ENCODE data around the gene TM9SF4. TPM values are rescaled to one million over a fixed set of nuclear protein-coding genes. Genes with fewer than 3 reads are reported as not detected.

The TM9SF4 gene
- total RNA-seq, 2 experiments from 2014 or later, result 22.4 to 24.5 TPM

DNA sequence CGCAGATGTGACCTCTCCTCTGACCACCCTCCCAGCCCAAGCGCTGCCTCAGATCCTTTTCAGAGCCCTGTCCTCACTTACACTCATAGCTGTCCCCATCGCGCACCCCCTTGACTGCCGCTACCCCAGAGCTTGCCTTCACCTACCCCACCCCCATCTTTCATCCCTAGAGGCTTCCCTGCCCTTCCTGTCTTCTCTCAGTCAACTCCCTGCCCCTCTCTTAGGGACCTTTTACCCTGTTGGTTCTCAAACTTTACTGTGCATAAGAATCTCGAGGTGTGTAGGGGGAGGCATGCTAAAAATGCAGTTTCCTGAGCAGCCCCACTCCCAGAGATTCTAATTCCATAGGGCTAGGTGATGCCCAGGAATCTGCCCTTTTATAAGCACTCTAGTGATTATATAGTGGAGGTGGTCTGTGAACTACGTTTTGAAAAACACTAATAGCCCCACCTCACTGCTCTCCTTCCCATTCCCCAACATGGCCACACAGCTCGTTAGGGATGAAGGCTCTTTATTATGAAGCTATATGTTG, 725 bp downstream of the TM9SF4 start:
- Mint-ChIP-seq H3K36me3 (ENCODE audit: low read depth) (peaks cover 13% of the 10 kb centered on the region), H3K27me3 (no peaks in the 10 kb centered on the region), H3K4me3 (peak overlapping the region; percentile 92), H3K27ac (peak overlapping the region; percentile 93), H3K9me3 (no peaks in the 10 kb centered on the region), H3K4me1 (ENCODE audit: low read depth) (peaks cover 46% of the 10 kb centered on the region)
- TF ChIP-seq, protein P1, sequence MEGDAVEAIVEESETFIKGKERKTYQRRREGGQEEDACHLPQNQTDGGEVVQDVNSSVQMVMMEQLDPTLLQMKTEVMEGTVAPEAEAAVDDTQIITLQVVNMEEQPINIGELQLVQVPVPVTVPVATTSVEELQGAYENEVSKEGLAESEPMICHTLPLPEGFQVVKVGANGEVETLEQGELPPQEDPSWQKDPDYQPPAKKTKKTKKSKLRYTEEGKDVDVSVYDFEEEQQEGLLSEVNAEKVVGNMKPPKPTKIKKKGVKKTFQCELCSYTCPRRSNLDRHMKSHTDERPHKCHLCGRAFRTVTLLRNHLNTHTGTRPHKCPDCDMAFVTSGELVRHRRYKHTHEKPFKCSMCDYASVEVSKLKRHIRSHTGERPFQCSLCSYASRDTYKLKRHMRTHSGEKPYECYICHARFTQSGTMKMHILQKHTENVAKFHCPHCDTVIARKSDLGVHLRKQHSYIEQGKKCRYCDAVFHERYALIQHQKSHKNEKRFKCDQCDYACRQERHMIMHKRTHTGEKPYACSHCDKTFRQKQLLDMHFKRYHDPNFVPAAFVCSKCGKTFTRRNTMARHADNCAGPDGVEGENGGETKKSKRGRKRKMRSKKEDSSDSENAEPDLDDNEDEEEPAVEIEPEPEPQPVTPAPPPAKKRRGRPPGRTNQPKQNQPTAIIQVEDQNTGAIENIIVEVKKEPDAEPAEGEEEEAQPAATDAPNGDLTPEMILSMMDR (IDR thresholded peaks at IDR 0.05), result no peak
- peak in 1 of 14 experiments; percentile 7 for DNase-seq
- ChIA-PET CTCF (interaction anchor here (1.3 kb wide), 1 partner anchor 79 kb away, joined by 4 read pairs; no protein-coding TSS in a partner anchor), POLR2A (interaction anchor here (0.6 to 1.5 kb wide), 6 partner anchors 8 to 632 kb away, joined by 3 to 5 read pairs (median 4); no protein-coding TSS in a partner anchor)
- H3K9me3 ChIP-seq (ENCODE audit: control insufficient read depth in 1 of 2, insufficient read depth in 1 of 2, low read length in 2 of 2), result no peaks in the 10 kb centered on the region
- H3K27me3 ChIP-seq (ENCODE audit: control insufficient read depth in 1 of 2, insufficient read depth in 2 of 2, low read length in 2 of 2), result no peaks in the 10 kb centered on the region
- H3K27ac ChIP-seq (ENCODE audit: low read depth in 1 of 2, low read length in 2 of 2), result peak overlapping the region; percentile 100
- intact Hi-C loops (cut with DNase I, micrococcal nuclease), result loop anchor here in 1 of 2 experiments (10.0 kb wide), 1 partner anchor 1705 kb away; the partner anchor contains the start of gene CHMP4B
- peak overlapping the region; percentile 97 for H3K4me3 ChIP-seq (ENCODE audit: low read length)
- no peak for ATAC-seq (ENCODE audit: poor library complexity)
- peaks cover 28% of the 10 kb centered on the region for H3K4me1 ChIP-seq (ENCODE audit: insufficient read depth, low read length)
- peaks cover 4% of the 10 kb centered on the region for H3K36me3 ChIP-seq (ENCODE audit: insufficient read depth, low read length)

DNA sequence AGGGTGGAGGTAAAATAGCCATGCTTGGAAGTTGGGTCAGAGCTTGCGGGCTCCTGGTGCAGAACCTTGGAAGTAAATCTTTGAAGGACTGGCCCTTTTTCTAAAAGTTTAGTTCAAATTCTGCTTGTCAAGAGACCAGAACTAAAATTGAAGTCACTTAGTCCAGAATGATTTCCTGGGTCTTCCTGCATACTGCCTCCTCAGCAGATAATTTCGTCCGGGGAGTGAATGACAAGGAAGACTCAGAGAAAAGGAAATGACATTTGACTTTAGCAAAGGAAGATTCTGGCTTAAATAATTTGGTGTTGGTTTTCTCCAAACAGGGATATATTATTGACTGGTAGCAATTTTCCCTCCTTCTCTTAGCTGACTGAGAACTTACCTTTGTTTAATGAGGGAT, 1.2 kb downstream of the TM9SF4 start:
- H3K4me1 ChIP-seq (ENCODE audit: insufficient read depth, low read length), result peaks cover 28% of the 10 kb centered on the region
- no peak overlapping the region for H3K27ac ChIP-seq (ENCODE audit: low read depth in 1 of 2, low read length in 2 of 2)
- ATAC-seq (ENCODE audit: poor library complexity), result no peak
- peak overlapping the region; percentile 93 for H3K27ac Mint-ChIP-seq
- POLR2A ChIA-PET, result interaction anchor here (1.5 kb wide), 1 partner anchor 8 kb away, joined by 4 read pairs; no protein-coding TSS in a partner anchor
- peak overlapping the region; percentile 92 for H3K4me3 Mint-ChIP-seq
- peak overlapping the region; percentile 97 for H3K4me3 ChIP-seq (ENCODE audit: low read length)
- no peak for DNase-seq
- H3K27me3 ChIP-seq (ENCODE audit: control insufficient read depth in 1 of 2, insufficient read depth in 2 of 2, low read length in 2 of 2), result no peaks in the 10 kb centered on the region
- peaks cover 4% of the 10 kb centered on the region for H3K36me3 ChIP-seq (ENCODE audit: insufficient read depth, low read length)
- no peaks in the 10 kb centered on the region for H3K9me3 Mint-ChIP-seq
- H3K4me1 Mint-ChIP-seq (ENCODE audit: low read depth), result peaks cover 49% of the 10 kb centered on the region
- H3K27me3 Mint-ChIP-seq, result no peaks in the 10 kb centered on the region
- H3K36me3 Mint-ChIP-seq (ENCODE audit: low read depth), result peaks cover 17% of the 10 kb centered on the region
- intact Hi-C loops (cut with DNase I, micrococcal nuclease), result loop anchor here in 1 of 2 experiments (10.0 kb wide), 1 partner anchor 1704 kb away; the partner anchor contains the start of gene CHMP4B
- TF ChIP-seq, protein P1 (IDR thresholded peaks at IDR 0.05), result no peak
- CTCF ChIA-PET, result no interaction called here
- no peaks in the 10 kb centered on the region for H3K9me3 ChIP-seq (ENCODE audit: control insufficient read depth in 1 of 2, insufficient read depth in 1 of 2, low read length in 2 of 2)

DNA sequence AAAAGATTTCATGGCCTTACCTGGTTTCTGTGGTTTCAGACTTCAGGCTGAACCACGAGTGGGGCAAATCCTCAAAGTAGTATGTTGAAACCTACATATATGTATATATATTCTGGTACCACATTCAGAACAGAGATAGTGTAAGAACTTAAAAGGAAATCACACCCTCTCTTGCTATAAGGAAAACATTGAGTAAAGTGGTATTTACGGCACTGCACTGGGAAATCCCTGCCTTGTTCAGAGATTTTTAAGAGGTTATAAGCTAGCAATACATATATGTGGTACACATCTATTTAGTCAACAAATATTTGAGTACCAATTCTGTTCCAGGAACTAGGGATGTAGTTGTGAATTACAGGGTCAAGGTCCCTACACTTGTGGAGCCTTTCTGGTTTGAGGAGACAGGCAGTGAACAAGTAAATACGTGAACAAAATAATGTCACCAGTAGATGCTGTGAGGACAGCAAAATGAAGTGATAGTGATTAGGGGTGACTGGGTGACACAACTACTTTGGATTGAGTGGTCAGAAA, 1.7 kb downstream of the TM9SF4 start:
- no peaks in the 10 kb centered on the region for H3K27me3 ChIP-seq (ENCODE audit: control insufficient read depth in 1 of 2, insufficient read depth in 2 of 2, low read length in 2 of 2)
- H3K4me3 ChIP-seq (ENCODE audit: low read length), result no peak overlapping the region
- H3K27ac ChIP-seq (ENCODE audit: low read depth in 1 of 2, low read length in 2 of 2), result no peak overlapping the region
- peaks cover 52% of the 10 kb centered on the region for H3K4me1 Mint-ChIP-seq (ENCODE audit: low read depth)
- no peak for DNase-seq
- no peaks in the 10 kb centered on the region for H3K27me3 Mint-ChIP-seq
- H3K27ac Mint-ChIP-seq, result peak overlapping the region; percentile 93
- ChIA-PET POLR2A (no interaction called here), CTCF (no interaction called here)
- ATAC-seq (ENCODE audit: poor library complexity), result no peak
- intact Hi-C loops (cut with DNase I, micrococcal nuclease), result loop anchor here in 1 of 2 experiments (10.0 kb wide), 1 partner anchor 1704 kb away; the partner anchor contains the start of gene CHMP4B
- peaks cover 7% of the 10 kb centered on the region for H3K36me3 ChIP-seq (ENCODE audit: insufficient read depth, low read length)
- peak overlapping the region; percentile 92 for H3K4me3 Mint-ChIP-seq
- no peaks in the 10 kb centered on the region for H3K9me3 ChIP-seq (ENCODE audit: control insufficient read depth in 1 of 2, insufficient read depth in 1 of 2, low read length in 2 of 2)
- no peaks in the 10 kb centered on the region for H3K9me3 Mint-ChIP-seq
- H3K36me3 Mint-ChIP-seq (ENCODE audit: low read depth), result peaks cover 20% of the 10 kb centered on the region
- peaks cover 28% of the 10 kb centered on the region for H3K4me1 ChIP-seq (ENCODE audit: insufficient read depth, low read length)
- TF ChIP-seq, protein P1 (IDR thresholded peaks at IDR 0.05), result no peak

Data from CD4-positive, alpha-beta T cell (primary cell).